CD14-positive monocyte (primary cell): ENCODE measurements around the gene FAM222B. TPM values are rescaled to one million over a fixed set of nuclear protein-coding genes. Genes with fewer than 3 reads are reported as not detected.

Experiments
- DNase-seq, 3 donors: peaks; one replicate each; pipeline ENCODE4 v3.0.0-alpha.2; 2011 to 2022
- H2AFZ ChIP-seq: 2 replicates; pipeline ENCODE4 v1.6.0; 2012; ENCODE audit warnings: mild to moderate bottlenecking, low read depth, low read length, inconsistent platforms; ENCODE audit not compliant: insufficient read depth, poor library complexity, severe bottlenecking
- H3K27ac ChIP-seq, 2 donors: 1 replicate in 1 of 2; 2 replicates in 1 of 2; pipeline ENCODE4 v1.5.1; 2012 to 2013; ENCODE audit warnings: low read length in 2 of 2, control low read depth in 1 of 2, inconsistent platforms in 1 of 2, low read depth in 1 of 2, mild to moderate bottlenecking in 1 of 2
- H3K27me3 ChIP-seq, 2 donors: one replicate each; pipeline versions ENCODE4 v1.6.0 to v1.6.1; 2011 to 2013; ENCODE audit warnings: low read length in 2 of 2; ENCODE audit not compliant: control insufficient read depth in 2 of 2, insufficient read depth in 2 of 2
- H3K36me3 ChIP-seq, 2 donors: replicated peaks in 1 of 2; 1 replicate in 1 of 2; 2 replicates in 1 of 2; pipeline versions ENCODE4 v1.5.1 to v1.6.1; 2012 to 2013; ENCODE audit warnings: low read length in 2 of 2, control low read depth in 1 of 2, inconsistent platforms in 1 of 2, mild to moderate bottlenecking in 1 of 2; ENCODE audit not compliant: insufficient read depth in 2 of 2, control insufficient read depth in 1 of 2
- H3K4me1 ChIP-seq, 2 donors: 1 replicate in 1 of 2; 2 replicates in 1 of 2; pipeline versions ENCODE4 v1.5.1 to v1.6.1; 2012 to 2013; ENCODE audit warnings: low read length in 2 of 2, control low read depth in 1 of 2, inconsistent platforms in 1 of 2, mild to moderate bottlenecking in 1 of 2, moderate library complexity in 1 of 2; ENCODE audit not compliant: insufficient read depth in 2 of 2, control insufficient read depth in 1 of 2
- H3K4me2 ChIP-seq: replicated peaks from 2 replicates; pipeline ENCODE3; 2012; ENCODE audit warnings: low read length, moderate library complexity, mild to moderate bottlenecking; ENCODE audit not compliant: poor library complexity, severe bottlenecking; ENCODE audit errors: extremely low read depth
- H3K4me3 ChIP-seq, 3 experiments: fragments of 200-600 bp in 1 of 3; sonication (generic) in 1 of 3; replicated peaks in 1 of 3; 1 replicate in 2 of 3; 2 replicates in 1 of 3; pipeline ENCODE4 v1.5.1; 2011 to 2013; ENCODE audit warnings: low read length in 3 of 3, mild to moderate bottlenecking in 3 of 3, control low read depth in 2 of 3, low read depth in 2 of 3, inconsistent platforms in 1 of 3, moderate library complexity in 1 of 3
- H3K79me2 ChIP-seq: 2 replicates; pipeline ENCODE4 v1.6.0; 2012; ENCODE audit warnings: mild to moderate bottlenecking, control low read depth, inconsistent platforms, low read length, moderate library complexity; ENCODE audit not compliant: insufficient read depth
- H3K9ac ChIP-seq: 2 replicates; pipeline ENCODE4 v1.6.0; 2017; ENCODE audit warnings: low read length, mild to moderate bottlenecking; ENCODE audit not compliant: insufficient read depth, poor library complexity, severe bottlenecking
- H3K9me3 ChIP-seq, 2 donors: replicated peaks in 1 of 2; 1 replicate in 1 of 2; 2 replicates in 1 of 2; pipeline versions ENCODE4 v1.5.1 to v1.6.1; 2012 to 2013; ENCODE audit warnings: low read length in 2 of 2, control low read depth in 1 of 2; ENCODE audit not compliant: control insufficient read depth in 1 of 2, insufficient read depth in 1 of 2
- H4K20me1 ChIP-seq: 2 replicates; pipeline ENCODE4 v1.6.0; 2012; ENCODE audit warnings: mild to moderate bottlenecking, low read length, control low read depth, moderate library complexity; ENCODE audit not compliant: insufficient read depth
- H3K27ac Mint-ChIP-seq, 7 donors: one replicate each; pipeline ENCODE4 v1.8.0; 2020; ENCODE audit warnings: mild to moderate bottlenecking in 7 of 7, mixed read lengths in 7 of 7, moderate library complexity in 6 of 7, inconsistent platforms in 2 of 7
- H3K27me3 Mint-ChIP-seq, 3 donors: one replicate each; pipeline ENCODE4 v1.8.0; 2021 to 2022; ENCODE audit warnings: low read depth in 3 of 3, mild to moderate bottlenecking in 3 of 3, mixed read lengths in 3 of 3, moderate library complexity in 3 of 3, inconsistent platforms in 1 of 3
- H3K36me3 Mint-ChIP-seq, 2 donors: one replicate each; pipeline ENCODE4 v1.8.0; 2020; ENCODE audit warnings: mixed read lengths in 2 of 2, inconsistent platforms in 1 of 2, mild to moderate bottlenecking in 1 of 2
- H3K4me1 Mint-ChIP-seq: one replicate; pipeline ENCODE4 v1.8.0; 2020; ENCODE audit warnings: mild to moderate bottlenecking, mixed read lengths
- H3K4me3 Mint-ChIP-seq, 2 donors: one replicate each; pipeline ENCODE4 v1.8.0; 2020; ENCODE audit warnings: mild to moderate bottlenecking in 2 of 2, mixed read lengths in 2 of 2, moderate library complexity in 1 of 2
- H3K9me3 Mint-ChIP-seq, 7 donors: one replicate each; pipeline ENCODE4 v1.8.0; 2020 to 2022; ENCODE audit warnings: mixed read lengths in 7 of 7, mild to moderate bottlenecking in 6 of 7, moderate library complexity in 6 of 7, inconsistent platforms in 2 of 7
- CTCF ChIP-seq: fragments of 200-600 bp; IDR thresholded peaks from one replicate; pipeline ENCODE4 v1.8.0; 2022; ENCODE audit warnings: antibody characterized with exemption, mild to moderate bottlenecking
- WGBS: methylation state at CpG from one replicate; pipeline ENCODE4 v1.1.5; 2013; ENCODE audit warnings: missing lambda C conversion rate; ENCODE audit not compliant: insufficient coverage; 5-methylcytosine and 5-hydroxymethylcytosine counted together
- intact Hi-C, 2 donors: fragments of 100-400 bp; cut with micrococcal nuclease; formaldehyde crosslinking; loops; one replicate each; pipeline versions ENCODE4 v1.15.0 to v1.15.1; 2023
- polyA plus RNA-seq, 3 donors: library from polyadenylated mRNA; depleted of rRNA in 1 of 3; unstranded in 2 of 3; stranded (reverse) in 1 of 3; fragments of 300-500 nt in 2 of 3; fragments of >200 nt in 1 of 3; fragmentation: Illumina TruSeq in 2 of 3; gene quantifications; 1 replicate in 2 of 3; 2 replicates in 1 of 3; pipeline ENCODE4 v1.2.3, GENCODE V29; 2012 to 2021

The FAM222B gene
- polyA plus RNA-seq, 3 donors, result 1.5 to 8.6 (median 1.9) TPM

- TF ChIP-seq CTCF, result no peak
Measured at GRCh38 chr17:28846231-28846630, 3.6 kb upstream of the FAM222B start.

GRCh38 chr17:28843816-28844148, 1.2 kb upstream of the FAM222B start:
- Mint-ChIP-seq H3K36me3 (peaks cover 0 to 4% of the 10 kb centered on the region in 2 donors), H3K27me3 (peaks cover 0 to 2% (median 0%) of the 10 kb centered on the region in 3 donors), H3K9me3 (peaks cover 0 to 2% (median 0%) of the 10 kb centered on the region in 7 donors), H3K4me3 (peak overlapping the region in 1 of 2 donors; percentile 35), H3K27ac (no peak overlapping the region), H3K4me1 (peaks cover 17% of the 10 kb centered on the region)
- Histone ChIP-seq H3K27ac (no peak overlapping the region), H3K4me3 (no peak overlapping the region), H3K27me3 (no peaks in the 10 kb centered on the region), H2AFZ (no peak overlapping the region), H3K9ac (no peak overlapping the region), H4K20me1 (no peaks in the 10 kb centered on the region), H3K36me3 (no peaks in the 10 kb centered on the region), H3K79me2 (peaks cover 24% of the 10 kb centered on the region), H3K4me2 (no peak overlapping the region), H3K9me3 (no peaks in the 10 kb centered on the region), H3K4me1 (peaks cover 13 to 15% of the 10 kb centered on the region in 2 donors)
- TF ChIP-seq CTCF, result no peak
- DNase-seq, result no peak
- intact Hi-C loops, result no loop called here
- WGBS, result 100% methylated on average over 6 of the region's 6 CpGs

More at GRCh38 chr17:28846231-28846630, 3.6 kb upstream of the FAM222B start:
- intact Hi-C loops, result no loop called here
- Histone ChIP-seq H3K36me3 (no peaks in the 10 kb centered on the region), H3K27ac (no peak overlapping the region), H3K4me1 (peaks cover 13 to 15% of the 10 kb centered on the region in 2 donors), H3K4me3 (no peak overlapping the region), H2AFZ (no peak overlapping the region), H3K4me2 (no peak overlapping the region), H3K9me3 (no peaks in the 10 kb centered on the region), H4K20me1 (no peaks in the 10 kb centered on the region), H3K9ac (no peak overlapping the region), H3K27me3 (no peaks in the 10 kb centered on the region), H3K79me2 (peaks cover 13% of the 10 kb centered on the region)
- DNase-seq, result no peak
- Mint-ChIP-seq H3K27ac (no peak overlapping the region), H3K4me1 (peaks cover 12% of the 10 kb centered on the region), H3K9me3 (peaks cover 0 to 2% (median 0%) of the 10 kb centered on the region in 7 donors), H3K4me3 (no peak overlapping the region), H3K27me3 (peaks cover 0 to 2% (median 1%) of the 10 kb centered on the region in 3 donors), H3K36me3 (no peaks in the 10 kb centered on the region)
- WGBS, result 98% methylated on average over 8 of the region's 10 CpGs
